Femur (tissue), 1 donor: Measurements from ENCODE around the gene ZNF66.
"Not testable (repeated sequence)": the region's sequence is repeated elsewhere in the genome, so short reads cannot be mapped to it uniquely, and the experiment has no call there.

Experiments
- DNase-seq: peaks from one replicate; pipeline ENCODE4 v3.0.0-alpha.2; 2017

Gene ZNF66

DNA sequence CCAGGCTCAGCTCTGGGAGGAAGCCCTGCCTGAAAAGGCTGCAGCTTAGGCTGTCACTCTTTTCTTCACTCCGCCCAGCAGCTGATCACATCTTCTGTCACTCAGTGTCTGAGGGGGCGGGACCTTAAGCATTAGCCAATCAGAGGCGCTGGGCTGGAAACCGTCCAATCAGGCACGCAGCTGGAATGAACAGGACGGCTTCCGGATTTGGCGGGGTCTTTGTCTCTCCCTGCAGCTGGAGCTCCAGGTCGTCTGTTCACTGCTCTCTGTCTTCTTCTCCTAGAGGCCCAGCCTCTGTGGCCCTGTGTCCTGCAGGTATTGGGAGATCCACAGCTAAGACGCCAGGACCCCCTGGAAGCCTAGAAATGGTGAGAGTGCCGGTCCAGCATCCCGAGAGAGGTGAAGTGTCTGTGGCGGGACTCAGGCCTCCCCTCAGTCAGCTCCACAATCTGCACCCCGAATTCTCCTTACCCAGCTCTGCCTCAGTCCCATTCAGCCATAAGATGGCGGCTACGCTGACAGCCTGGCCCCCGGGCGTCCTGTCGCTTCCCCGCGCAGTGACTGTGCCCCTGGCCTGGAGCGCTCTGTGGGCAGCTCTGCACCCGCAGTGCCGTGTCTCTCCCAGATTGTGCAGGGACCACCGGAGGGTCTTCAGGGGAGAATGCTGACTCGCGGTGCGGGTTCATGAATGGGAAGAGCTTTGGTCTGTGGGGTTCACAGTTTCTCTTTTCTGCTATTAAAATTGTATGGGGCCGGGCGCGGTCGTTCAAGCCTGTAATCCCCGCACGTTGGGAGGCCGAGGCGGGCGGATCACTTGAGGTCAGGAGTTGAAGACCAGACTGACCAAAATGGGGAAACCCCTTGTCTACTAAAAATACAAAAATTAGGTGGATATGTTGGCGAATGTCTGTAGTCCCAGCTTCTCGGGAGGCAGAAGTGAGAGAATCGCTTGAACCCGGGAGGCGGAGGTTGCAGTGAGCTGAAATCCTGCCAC, at the start of gene ZNF66:
TSS of gene ZNF66 (plus strand) at position 222 of the 994 bp plus-strand sequence. CDS start at position 366, 144 bp downstream.
- peak; percentile 98 for DNase-seq

DNA sequence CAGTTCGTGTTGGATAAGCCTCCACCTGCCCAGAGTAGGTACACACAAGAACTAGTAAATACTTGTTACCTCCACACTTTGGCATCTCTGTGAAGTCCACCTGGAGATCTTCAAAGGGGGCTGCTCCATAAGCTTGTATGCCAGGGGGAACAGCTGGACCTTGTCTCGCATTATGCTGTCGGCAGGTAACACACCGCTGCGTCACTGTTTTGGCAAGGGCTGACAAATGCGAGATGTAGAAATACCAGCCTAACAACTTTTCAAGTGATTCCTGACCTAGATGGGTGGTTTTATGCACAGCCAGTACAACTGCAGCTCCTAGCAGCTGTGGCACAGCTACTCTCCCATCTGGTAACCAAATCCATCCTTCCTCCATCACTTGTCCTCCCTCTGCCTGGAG, 25.9 kb upstream of the ZNF66 start:
- DNase-seq, result not testable (repeated sequence)

DNA sequence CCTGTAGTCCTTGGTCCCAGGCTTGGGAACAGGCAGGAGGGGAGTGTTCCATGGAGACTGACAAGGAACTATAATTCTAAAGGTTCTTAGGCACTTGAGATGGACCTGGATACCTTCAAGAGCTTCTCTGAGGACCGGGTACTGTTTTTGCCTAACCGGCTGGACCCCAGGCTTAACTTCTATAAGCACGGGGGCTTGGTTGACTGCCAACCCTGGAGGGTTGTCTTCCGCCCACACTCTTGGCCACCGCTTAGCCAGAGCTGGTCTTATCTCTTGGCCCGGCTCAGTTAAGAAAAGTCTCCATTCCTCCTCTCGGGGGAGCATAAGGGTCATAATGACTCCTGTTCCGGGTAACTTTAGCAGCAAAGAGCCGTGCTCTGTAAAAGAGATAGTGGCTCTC, 23.8 kb upstream of the ZNF66 start:
- DNase-seq, result not testable (repeated sequence)

DNA sequence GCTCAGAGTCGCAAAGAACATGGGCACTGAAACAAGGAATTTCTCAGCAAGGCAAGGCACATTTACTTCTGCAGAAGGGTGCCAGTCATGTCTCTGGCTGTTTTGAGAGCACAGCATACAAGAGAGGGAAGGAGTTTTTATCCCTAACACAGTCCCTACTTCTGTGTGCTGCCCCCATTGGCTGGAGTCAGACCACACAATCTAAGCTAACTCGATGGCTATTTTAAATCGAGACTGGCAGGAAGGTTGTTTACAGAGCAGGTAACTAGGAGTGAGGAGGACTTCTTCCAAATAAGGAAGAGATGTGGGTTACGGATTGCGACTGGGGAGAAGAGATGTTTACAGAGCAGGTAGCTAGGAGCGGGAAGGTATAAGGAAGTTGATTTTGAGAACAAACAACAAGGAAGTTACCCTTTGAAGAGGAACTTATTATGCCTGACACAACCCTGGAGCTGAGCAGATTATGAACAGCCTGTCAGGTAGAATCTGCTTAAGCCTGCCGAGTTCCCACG, 6.8 kb upstream of the ZNF66 start:
- not testable (repeated sequence) for DNase-seq

DNA sequence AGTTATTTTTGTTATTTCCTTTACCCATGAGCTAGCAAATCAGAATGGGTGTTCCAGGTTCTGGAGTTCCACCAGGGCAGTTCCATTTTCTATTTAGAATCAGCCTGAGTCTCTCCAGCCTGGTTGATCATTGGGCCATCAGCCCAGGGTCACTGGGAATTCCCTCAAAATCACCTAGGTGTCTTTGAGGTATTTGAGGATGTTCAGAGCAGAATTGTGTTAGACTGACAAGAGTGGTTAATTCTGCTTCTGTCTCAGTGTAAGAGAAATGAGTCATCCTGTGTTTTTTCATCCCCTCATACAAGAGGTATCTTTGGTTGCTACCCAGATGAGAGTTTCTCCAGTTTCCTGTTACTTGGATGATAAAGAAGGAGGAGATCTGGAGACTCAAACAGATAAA, 11.7 kb downstream of the ZNF66 start:
- no peak for DNase-seq

DNA sequence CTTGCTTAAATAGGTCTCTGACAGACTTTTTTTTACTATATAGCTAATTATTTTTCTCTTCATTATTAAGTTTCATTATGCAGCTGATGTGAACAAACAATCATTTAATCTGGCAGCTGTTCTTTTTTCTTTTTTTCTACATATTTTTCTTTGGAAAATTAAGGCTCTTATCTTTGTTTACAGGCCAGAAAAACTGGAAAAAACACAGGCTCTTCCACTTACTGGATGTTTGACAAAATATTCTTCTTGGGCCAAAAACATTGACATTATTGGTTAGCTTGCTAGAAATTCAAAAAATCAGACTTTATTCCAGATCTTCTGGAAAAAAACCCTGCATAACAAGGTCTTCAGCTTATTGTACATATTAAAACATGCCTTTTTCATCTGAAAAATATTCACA, 15.7 kb downstream of the ZNF66 start:
- no peak for DNase-seq

DNA sequence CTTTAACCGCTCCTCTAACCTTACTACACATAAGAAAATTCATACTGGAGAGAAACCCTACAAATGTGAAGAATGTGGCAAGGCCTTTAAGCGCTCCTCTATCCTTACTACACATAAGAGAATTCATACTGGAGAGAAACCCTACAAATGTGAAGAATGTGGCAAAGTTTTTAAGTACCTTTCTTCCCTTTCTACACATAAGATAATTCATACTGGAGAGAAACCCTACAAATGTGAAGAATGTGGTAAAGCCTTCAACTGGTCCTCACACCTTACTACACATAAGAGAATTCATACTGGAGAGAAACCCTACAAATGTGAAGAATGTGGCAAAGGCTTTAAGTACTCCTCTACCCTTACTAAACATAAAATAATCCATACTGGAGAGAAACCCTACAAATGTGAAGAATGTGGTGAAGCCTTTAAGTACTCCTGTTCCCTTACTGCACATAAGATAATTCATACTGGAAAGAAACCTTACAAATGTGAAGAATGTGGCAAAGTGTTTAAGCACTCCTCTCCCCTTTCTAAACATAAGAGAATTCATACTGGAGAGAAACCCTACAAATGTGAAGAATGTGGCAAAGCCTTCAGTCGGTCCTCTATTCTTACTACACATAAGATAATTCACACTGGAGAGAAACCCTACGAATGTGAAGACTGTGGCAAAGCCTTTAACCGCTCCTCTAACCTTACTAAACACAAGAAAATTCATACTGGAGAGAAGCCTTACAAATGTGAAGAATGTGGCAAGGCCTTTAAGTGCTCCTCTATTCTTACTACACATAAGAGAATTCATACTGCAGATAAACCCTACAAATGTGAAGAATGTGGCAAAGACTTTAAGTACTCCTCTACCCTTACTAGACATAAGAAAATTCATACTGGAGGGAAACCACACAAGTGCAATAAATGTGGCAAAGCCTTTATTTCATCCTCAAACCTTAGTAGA, 30.5 kb downstream of the ZNF66 start:
- not testable (repeated sequence) for DNase-seq

DNA sequence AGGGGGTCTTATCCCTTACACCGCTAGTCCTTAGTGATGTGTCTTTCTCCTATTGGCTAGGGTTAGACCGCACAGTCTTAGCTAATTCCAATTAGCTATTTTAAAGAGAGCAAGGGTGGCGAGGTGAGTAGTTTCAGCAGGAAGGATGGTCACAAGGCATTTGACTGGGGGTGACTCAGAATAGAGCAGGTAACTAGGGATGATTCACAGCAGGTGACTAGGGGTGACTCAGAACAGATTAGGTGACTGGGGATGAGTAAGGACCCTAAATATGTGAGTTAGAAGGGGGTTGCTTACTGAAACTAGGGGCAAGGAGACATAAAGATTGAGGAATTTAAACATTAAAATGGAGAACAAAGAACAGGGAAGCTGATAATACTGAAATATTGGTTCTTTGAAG, 64.3 kb downstream of the ZNF66 start:
- DNase-seq, result no peak
